Measurements from ENCODE around the gene RLN2. TPM values are rescaled to one million over a fixed set of nuclear protein-coding genes. Genes with fewer than 3 reads are reported as not detected.

Gene RLN2, protein sequence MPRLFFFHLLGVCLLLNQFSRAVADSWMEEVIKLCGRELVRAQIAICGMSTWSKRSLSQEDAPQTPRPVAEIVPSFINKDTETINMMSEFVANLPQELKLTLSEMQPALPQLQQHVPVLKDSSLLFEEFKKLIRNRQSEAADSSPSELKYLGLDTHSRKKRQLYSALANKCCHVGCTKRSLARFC
- total RNA-seq = 0.74 TPM in 1 of 2 replicates, not detected in the other

DNA sequence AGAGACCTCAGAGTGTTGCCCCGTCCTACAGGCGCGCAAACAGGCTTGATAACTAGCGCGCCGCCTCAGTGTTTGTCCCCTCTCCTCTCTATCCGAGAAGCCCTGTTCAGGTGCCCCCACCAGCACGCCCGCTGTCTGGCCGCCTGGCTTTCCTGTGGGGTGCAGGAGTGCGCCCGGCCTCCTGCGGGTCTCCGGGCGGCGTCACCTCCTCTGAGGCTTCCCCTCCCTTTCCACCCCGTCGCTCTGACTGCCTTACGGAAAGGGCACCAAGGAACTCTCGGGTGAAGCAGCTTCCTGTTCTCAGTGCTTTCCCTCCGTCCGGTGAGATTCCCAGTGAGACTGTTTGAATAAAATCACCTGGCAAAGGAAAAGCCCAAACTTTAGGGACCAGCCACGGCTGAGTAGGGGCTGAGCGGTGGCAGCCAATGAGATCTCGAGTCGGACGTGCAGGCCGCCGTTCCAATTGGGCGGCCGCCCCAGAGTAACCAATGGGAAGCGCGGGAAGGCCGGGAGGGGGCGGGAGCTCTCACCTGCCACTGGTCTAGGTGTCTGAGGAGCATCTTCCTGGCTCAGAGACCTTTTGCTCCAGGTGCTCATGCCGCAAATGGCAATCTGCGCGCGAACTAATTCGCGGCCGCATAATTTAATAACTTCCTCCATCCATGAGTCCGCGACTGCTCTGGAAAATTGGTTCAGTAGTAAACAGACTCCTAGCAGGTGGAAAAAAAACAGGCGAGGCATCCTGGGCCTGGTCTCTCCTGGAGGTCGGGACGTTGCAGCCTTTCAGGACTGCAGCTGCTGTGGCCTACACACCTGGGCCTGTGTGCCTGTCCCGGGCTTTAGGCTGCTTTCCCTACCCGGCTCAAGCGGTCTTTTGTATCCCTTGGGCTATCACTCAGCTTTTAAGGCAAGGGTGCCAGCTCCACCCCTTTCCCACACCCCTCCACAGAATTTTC lies at the start of gene RLN2:
Gene RLN2 (minus strand): TSS at position 877 of the 956 bp plus-strand sequence. CDS start 136 bp downstream, at position 741.

DNA sequence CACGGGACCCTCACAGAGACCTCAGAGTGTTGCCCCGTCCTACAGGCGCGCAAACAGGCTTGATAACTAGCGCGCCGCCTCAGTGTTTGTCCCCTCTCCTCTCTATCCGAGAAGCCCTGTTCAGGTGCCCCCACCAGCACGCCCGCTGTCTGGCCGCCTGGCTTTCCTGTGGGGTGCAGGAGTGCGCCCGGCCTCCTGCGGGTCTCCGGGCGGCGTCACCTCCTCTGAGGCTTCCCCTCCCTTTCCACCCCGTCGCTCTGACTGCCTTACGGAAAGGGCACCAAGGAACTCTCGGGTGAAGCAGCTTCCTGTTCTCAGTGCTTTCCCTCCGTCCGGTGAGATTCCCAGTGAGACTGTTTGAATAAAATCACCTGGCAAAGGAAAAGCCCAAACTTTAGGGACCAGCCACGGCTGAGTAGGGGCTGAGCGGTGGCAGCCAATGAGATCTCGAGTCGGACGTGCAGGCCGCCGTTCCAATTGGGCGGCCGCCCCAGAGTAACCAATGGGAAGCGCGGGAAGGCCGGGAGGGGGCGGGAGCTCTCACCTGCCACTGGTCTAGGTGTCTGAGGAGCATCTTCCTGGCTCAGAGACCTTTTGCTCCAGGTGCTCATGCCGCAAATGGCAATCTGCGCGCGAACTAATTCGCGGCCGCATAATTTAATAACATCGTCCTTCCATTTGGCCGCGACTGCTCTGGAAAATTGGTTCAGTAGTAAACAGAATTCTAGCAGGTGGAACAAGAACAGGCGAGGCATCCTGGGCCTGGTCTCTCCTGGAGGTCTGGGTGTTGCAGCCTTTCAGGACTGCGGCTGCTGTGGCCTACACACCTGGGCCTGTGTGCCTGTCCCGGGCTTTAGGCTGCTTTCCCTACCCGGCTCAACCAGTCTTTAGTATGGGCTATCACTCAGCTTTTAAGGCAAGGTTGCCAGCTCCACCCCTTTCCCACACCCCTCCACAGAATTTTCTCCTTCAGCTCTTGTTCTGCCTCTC lies 34.8 kb upstream of the RLN2 start, which contains the start of gene RLN1:
Gene RLN1 (minus strand): TSS at position 885 of the 990 bp plus-strand sequence. CDS start 130 bp downstream, at position 755.

Other genes starting within 250 kb of the RLN2 start
- not detected in 2 replicates for gene INSL6, start 119.1 kb downstream of the RLN2 start, total RNA-seq
- not detected in 2 replicates for gene INSL4, start 73.3 kb downstream of the RLN2 start, total RNA-seq
- gene RLN1, start 35.2 kb upstream of the RLN2 start, total RNA-seq = not detected in 2 replicates
- gene PLGRKT, start 133.2 kb upstream of the RLN2 start, total RNA-seq = 33.6 and 35.0 TPM in 2 replicates
- 20.8 and 22.7 TPM in 2 replicates for gene CD274, start 145.8 kb upstream of the RLN2 start, total RNA-seq
- gene PDCD1LG2, start 205.8 kb upstream of the RLN2 start, total RNA-seq = 26.4 and 27.8 TPM in 2 replicates